Progenitor cell of endocrine pancreas (in vitro differentiated cells): ENCODE results near the gene DNAJB6. TPM values are rescaled to one million over a fixed set of nuclear protein-coding genes. Genes with fewer than 3 reads are reported as not detected.

Experiments used
- DNase-seq: peaks from one replicate; pipeline ENCODE4 v3.0.0; 2021; ENCODE audit warnings: low spot score; ENCODE audit not compliant: unreplicated experiment
- H3K27ac Mint-ChIP-seq: 2 replicates; pipeline ENCODE4 v1.8.0; 2021; ENCODE audit warnings: mild to moderate bottlenecking, moderate library complexity, mixed read lengths
- H3K27me3 Mint-ChIP-seq: 2 replicates; pipeline ENCODE4 v1.8.0; 2021; ENCODE audit warnings: mixed read lengths
- H3K36me3 Mint-ChIP-seq: 2 replicates; pipeline ENCODE4 v1.8.0; 2022; ENCODE audit warnings: mixed read lengths; ENCODE audit not compliant: insufficient read depth
- H3K4me1 Mint-ChIP-seq: 2 replicates; pipeline ENCODE4 v1.8.0; 2021; ENCODE audit warnings: low read depth, mixed read lengths
- H3K4me3 Mint-ChIP-seq: 2 replicates; pipeline ENCODE4 v1.8.0; 2021; ENCODE audit warnings: low read depth, mild to moderate bottlenecking, moderate library complexity, mixed read lengths
- H3K9me3 Mint-ChIP-seq: 2 replicates; pipeline ENCODE4 v1.8.0; 2021; ENCODE audit warnings: low read depth, mixed read lengths
- CTCF ChIP-seq: fragments of 200-600 bp; sonication (generic); IDR thresholded peaks from one replicate; pipeline ENCODE4 v1.5.0; 2021; ENCODE audit warnings: antibody characterized with exemption, mild to moderate bottlenecking; ENCODE audit not compliant: unreplicated experiment
- total RNA-seq: library from RNA; stranded (reverse); gene quantifications from 2 replicates; pipeline ENCODE4 v1.2.1, GENCODE V29; 2021

Gene DNAJB6
- total RNA-seq, 1 donor from 2014 or later = 119 TPM

DNA sequence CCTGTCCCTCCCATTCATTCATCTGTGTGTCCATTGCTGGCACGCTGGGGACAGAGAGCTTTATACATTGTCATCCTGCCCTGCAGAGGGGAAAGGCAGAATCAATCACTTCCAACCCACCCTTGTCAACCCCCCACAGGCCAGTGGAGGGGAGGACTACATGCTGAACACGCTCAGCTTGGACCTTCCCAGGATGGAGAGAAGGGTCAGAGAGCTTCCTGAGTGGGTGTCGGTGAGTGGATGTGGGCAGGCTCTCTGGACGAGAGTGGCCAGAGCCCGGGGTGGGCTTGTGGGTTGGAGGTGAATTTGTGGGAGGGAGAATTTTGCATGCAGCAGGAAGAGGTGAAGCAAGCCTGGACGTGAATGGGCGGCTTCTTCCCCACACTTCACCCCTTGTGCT lies 93.9 kb downstream of the DNAJB6 start:
- no peak overlapping the region for H3K27ac Mint-ChIP-seq
- no peaks in the 10 kb centered on the region for H3K36me3 Mint-ChIP-seq
- no peak for DNase-seq
- no peak for TF ChIP-seq CTCF
- H3K4me3 Mint-ChIP-seq = no peak overlapping the region
- peaks cover 3% of the 10 kb centered on the region for H3K4me1 Mint-ChIP-seq
- H3K9me3 Mint-ChIP-seq = no peaks in the 10 kb centered on the region
- peaks cover 13% of the 10 kb centered on the region for H3K27me3 Mint-ChIP-seq

- Mint-ChIP-seq H3K27ac (no peak overlapping the region), H3K4me3 (no peak overlapping the region), H3K4me1 (peaks cover 3% of the 10 kb centered on the region), H3K27me3 (peaks cover 13% of the 10 kb centered on the region), H3K9me3 (no peaks in the 10 kb centered on the region), H3K36me3 (no peaks in the 10 kb centered on the region)
- no peak for DNase-seq
- TF ChIP-seq CTCF = no peak
These were observed 94.6 kb downstream of the DNAJB6 start for GRCh38 chr7:157431173-157431950.

- Mint-ChIP-seq H3K4me1 (peaks cover 3% of the 10 kb centered on the region), H3K9me3 (no peaks in the 10 kb centered on the region), H3K27me3 (peaks cover 18% of the 10 kb centered on the region), H3K36me3 (no peaks in the 10 kb centered on the region), H3K4me3 (peak overlapping the region; percentile 47), H3K27ac (no peak overlapping the region)
- DNase-seq = no peak
- no peak for TF ChIP-seq CTCF
These were observed 95.2 kb downstream of the DNAJB6 start for GRCh38 chr7:157431951-157432540.

- H3K4me3 Mint-ChIP-seq = peak overlapping the region; percentile 47
- TF ChIP-seq CTCF = no peak
These were observed 95.7 kb downstream of the DNAJB6 start for GRCh38 chr7:157432541-157432956.

DNA sequence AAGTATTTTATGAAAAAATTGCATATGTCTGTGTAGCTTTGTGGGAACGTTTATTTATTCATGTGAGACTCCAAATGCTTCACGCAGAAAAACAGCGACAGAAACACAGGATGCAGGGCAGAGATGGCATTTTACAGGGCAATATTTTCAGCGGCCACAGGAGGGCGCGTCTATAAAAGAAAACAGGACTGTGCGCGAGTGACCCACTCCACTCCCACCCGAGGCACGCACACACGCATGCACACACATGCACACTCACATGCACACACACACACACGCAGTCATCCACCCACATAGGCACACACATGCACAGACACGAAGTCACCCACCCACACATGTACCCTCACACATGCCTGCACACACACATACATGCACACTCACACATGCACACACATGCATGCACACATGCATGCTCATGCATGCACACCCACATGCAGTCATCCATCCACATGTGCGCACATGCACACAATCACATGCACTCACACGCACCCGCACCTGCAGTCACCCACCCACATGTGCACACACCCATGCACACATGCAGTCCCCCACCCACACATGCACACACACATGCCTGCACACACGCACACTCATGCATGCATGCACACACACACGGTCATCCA lies 96.3 kb downstream of the DNAJB6 start:
- Mint-ChIP-seq H3K27me3 (peaks cover 19% of the 10 kb centered on the region), H3K4me3 (peak overlapping the region; percentile 47), H3K4me1 (peaks cover 3% of the 10 kb centered on the region), H3K27ac (no peak overlapping the region), H3K9me3 (no peaks in the 10 kb centered on the region), H3K36me3 (no peaks in the 10 kb centered on the region)
- no peak for DNase-seq
- TF ChIP-seq CTCF = peak; percentile 77

More at GRCh38 chr7:157432541-157432956, 95.7 kb downstream of the DNAJB6 start:
- H3K27me3 Mint-ChIP-seq = peaks cover 19% of the 10 kb centered on the region
- DNase-seq = no peak
- no peak overlapping the region for H3K27ac Mint-ChIP-seq
- H3K36me3 Mint-ChIP-seq = no peaks in the 10 kb centered on the region
- no peaks in the 10 kb centered on the region for H3K9me3 Mint-ChIP-seq
- H3K4me1 Mint-ChIP-seq = peaks cover 3% of the 10 kb centered on the region
